GM18517 (cell line): ENCODE results near the gene KIAA1217.

Experiments
- ATAC-seq: cut with Tn5 transposase; IDR thresholded peaks from one replicate; pipeline ENCODE4 v1.9.1; 2021; ENCODE audit warnings: mild to moderate bottlenecking, moderate library complexity; ENCODE audit not compliant: unreplicated experiment

Gene KIAA1217

DNA sequence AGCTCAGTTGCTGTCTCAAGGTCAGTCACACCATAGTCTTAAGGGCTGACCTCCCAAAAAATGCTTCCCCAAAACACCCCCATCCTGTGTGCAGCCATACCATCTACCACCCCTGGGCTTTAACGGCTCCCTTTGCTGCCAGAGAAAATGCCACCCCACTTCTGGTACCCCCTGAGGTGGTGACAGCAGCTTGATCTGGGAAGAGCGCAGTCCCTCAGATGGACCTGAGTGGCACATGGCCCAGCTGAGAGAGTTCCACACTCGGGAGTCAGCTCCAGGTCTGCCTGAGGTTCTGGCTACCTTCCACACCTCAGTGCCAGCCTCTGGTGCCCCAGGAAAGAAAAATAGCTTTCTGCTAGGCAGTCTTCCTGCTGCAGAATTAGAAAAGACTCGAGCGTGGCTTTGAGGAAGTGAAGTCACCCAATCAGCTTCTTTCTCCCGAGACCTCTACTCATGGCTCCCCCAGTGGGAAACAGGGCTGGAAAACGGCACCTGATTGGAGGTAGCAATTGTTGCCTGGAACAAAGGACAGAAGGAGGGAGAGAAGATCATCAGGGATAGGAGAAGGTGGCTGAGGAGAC lies 363.0 kb downstream of the KIAA1217 start:
- no peak for ATAC-seq

DNA sequence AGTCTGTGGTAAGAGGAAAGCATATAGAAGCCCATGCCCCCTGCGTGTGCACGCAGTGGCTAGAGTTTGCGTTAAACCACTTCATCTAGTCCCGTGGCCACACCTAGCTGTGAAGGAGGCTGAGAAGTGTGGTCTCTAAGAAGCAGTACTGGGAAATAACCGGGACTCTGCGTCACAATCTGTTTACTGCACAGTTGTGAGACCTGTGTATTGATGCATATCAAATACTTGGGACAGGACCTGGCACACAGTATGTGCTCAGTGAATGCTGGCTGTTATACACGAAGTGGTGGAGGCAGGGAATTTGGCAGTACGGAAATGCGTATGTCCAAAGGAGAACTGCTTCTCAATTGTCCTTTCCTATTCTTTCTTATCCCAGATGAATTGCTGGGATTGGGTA lies 365.2 kb downstream of the KIAA1217 start:
- no peak for ATAC-seq

DNA sequence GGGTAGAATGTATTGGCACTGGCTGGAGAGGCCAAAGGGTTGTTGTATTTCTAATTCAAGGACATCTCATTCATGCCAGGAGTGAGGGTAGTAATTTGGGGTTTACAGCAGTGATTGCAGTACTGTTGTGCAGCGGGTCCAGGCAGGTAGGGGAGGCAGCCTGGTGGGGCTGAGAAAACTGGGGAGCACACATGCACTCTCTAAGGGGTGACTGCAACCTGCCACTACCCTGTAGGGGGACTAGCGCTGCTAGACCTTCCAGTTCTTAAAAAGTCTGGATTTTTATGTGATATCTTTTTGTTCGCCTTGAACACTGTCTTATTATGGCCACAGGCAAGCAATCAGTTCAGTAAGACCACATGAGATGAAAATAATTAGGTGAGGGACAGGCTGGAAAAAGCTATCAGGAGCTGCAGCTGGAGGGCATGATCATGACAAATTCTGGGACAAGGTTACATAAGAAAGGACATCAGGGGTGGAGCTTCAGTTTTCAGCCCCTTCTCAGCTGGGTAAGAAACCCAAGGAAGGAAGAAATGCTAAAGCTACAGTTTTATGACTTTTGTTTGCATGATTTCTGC lies 365.7 kb downstream of the KIAA1217 start:
- ATAC-seq, result no peak

DNA sequence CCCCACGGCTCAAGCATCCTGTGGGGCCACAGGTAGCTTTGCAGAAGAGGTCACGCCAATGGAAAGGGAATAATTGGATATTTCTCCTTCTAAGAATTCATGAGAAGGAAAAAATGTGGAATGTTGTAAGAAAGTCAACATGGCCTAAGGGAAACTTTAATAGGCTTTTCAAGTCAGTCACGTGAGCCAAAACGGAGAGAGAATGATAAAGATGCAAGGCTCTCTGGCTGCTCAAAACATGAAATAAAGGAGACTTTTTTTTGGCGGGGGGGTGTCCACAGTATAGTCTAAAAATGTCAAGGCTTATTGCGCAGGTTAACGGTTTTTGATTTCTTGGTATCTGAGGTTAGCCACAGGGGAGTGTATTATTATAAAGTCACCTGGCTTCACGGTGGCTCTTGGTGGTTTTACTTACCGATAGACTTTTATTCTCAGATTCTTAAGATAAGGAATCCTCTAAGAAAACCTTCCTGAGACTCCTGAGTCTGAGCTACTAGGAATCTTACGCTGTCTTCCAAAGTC lies 366.6 kb downstream of the KIAA1217 start:
- no peak for ATAC-seq

DNA sequence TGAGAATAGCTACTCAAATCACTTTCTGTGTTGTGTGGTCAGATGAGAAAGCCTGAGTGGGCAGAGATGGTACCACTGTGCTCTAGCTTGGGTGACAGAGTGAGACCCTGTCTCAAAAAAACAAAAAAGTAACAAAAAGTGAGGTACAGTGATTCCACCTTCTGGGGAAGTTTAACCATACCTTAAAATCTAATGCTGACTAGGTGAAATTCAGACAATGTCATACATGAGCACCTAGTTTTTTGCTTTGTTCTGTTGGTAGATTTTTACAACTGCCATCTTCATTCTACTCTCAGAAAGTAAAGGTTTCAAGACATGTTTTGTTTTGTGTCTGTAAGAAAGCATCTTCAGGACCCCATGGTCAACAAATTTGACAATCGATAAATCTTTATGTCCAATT lies 370.5 kb downstream of the KIAA1217 start:
- ATAC-seq, result no peak

DNA sequence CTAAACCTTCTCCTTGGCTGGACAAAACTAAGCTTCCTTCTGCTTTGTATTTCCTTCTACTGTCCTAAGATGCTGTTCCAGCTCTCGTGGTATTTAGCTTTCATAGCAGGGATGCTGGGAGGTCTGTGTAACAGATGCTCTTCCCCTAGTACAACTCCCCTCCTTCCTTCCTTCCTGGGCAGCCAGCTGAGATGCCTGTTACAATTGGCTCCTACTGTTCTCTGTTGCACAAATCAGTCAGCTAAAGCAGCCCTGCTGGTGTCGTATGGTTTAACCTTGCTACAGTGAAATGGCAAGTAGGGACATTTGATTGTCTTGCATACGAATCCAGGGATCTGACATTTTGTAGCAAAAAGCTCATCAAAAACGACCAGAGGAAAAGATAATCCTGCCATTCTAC lies 371.0 kb downstream of the KIAA1217 start:
- no peak for ATAC-seq

DNA sequence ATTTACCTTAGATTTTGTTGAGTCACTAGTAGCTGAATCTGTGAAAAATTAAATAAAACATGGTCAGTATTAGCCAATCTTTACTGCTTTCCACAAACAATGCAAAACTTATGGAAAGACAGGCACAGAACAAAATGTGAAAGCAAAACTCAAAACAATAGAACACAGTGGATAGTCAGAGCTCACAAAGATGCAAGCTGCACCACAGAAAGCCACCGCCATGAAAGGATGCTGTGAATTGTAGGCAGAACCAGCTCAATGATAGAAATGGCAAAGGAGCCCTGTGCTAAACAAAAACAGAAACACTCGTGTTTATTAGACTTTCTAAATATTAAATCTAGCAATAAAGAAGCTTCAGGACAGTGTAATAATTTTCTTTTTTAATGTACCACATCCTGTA lies 380.3 kb downstream of the KIAA1217 start:
- ATAC-seq, result no peak

DNA sequence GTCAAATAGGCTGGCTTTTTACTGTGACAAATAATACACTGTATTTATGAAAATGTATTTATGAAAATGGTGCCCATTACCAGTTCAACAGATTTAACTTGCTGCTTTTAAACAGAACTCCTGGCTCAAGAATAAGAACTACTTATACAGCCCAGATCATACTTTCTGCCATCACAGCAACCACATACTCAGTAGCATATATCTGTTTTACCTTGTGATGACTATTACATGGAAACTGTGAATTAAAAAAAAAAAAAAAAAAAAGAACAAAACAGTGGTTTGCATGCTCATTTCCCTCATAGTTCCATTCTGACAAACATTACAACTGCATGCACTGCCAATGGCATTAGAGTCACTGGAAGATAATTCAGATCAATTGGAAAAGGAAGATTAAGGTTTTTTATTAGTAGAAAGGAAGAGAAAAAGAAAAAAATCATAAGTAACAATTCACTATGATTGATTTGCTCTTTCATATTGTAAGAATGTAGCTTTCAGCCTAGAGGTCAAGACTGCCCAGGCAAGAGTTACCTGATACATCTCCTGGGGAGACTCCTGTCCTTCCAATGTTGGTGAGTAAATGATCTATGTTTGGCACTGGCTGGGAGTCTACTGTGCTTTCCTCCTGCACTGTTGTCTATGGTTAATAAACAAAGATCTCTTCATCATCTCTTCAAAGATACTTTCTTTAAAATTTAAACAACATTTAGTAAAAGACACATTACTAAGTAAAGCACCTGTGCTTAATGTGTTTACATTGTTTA lies 381.9 kb downstream of the KIAA1217 start:
- no peak for ATAC-seq

DNA sequence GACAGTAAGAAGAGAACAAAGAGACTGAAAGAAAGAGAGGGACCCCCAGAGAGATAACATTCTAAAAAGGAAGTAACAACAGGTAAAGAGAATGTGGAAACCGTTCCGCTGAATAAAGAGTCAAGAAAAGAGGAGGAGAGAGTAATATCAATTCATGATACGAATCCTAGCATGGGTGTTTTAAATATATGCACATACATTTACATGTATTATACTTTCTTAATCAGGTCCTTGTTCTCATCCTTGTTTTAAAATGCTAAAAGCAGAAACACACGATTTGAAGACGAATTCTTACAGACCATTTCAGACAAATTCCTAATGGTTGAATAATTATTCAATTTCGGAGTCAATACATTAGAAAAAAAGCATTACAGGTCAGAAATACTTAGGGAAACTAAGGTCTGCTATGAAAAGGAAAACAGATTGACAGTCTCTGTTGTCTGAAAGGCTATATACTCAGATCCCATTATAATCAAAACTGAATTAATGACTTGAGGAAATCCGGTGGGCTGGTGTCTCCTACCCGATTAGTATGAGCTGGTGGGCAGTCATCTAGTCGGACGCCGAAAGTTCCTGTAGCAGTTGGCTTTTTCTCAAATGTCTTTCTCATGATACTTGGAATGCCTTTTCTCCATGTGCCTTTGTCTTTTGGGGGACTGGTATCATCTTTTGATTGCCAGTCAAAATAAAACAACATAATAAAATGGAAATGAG lies 387.4 kb downstream of the KIAA1217 start:
- no peak for ATAC-seq

DNA sequence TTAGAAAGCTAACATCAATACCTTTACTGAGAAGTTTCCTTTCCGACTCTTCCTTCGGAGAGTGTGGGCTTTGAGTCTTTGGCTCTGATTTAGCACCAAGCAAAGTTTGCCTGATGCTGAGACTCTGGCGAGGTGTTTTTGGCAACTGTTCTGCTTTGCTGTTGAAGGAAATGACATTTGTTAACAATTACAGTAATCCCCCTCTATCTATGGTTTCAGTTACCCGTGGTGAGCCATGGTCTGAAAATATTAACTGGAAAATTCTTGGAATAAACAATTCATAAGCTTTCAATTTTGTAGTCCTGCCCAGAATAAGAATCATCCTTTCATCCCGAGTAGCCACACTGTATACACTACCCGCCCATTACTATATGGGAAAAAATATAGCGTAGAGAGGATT lies 388.5 kb downstream of the KIAA1217 start:
- no peak for ATAC-seq
